SK-N-SH (cell line): ENCODE measurements around the gene LTB4R2. TPM values are rescaled to one million over a fixed set of nuclear protein-coding genes. Genes with fewer than 3 reads are reported as not detected.

Experiments used
- CTCF ChIA-PET: fragments of 300-600, 350-600 bp; formaldehyde crosslinking; extraction: SDS; loops from one replicate; lab custom pipeline; 2021; lab: Yijun Ruan, JAX
- POLR2A ChIA-PET: fragments of 350-600 bp; sonication (Branson Sonifier 250); formaldehyde crosslinking; extraction: SDS; loops from one replicate; lab custom pipeline; 2020; ENCODE audit warnings: antibody characterized with exemption, inconsistent platforms; lab: Yijun Ruan, JAX
- DNase-seq: peaks from one replicate; pipeline ENCODE4 v3.0.0; 2012
- H2AFZ ChIP-seq: fragments of 200-600 bp; sonication (generic); 2 replicates; pipeline ENCODE4 v1.8.1; 2016; ENCODE audit warnings: antibody characterized with exemption, mild to moderate bottlenecking, low read depth
- H3F3A ChIP-seq: fragments of 200-600 bp; sonication (generic); replicated peaks from 2 replicates; pipeline ENCODE3; 2016; ENCODE audit warnings: antibody characterized with exemption, mild to moderate bottlenecking; ENCODE audit not compliant: insufficient read depth
- H3K27ac ChIP-seq, 2 experiments: fragments of 200-500 bp in 1 of 2; fragments of 200-600 bp in 1 of 2; sonication (Bioruptor generic) in 1 of 2; sonication (generic), shearing (Covaris generic) in 1 of 2; 2 replicates each; pipeline versions ENCODE4 v1.5.1 to v1.6.1; 2014 to 2016; ENCODE audit warnings: low read depth in 2 of 2, inconsistent platforms in 1 of 2, low read length in 1 of 2, mild to moderate bottlenecking in 1 of 2, mixed read lengths in 1 of 2
- H3K27me3 ChIP-seq: fragments of 200-600 bp; sonication (generic), shearing (Covaris generic); 2 replicates; pipeline ENCODE4 v1.6.1; 2016; ENCODE audit warnings: mixed run types; ENCODE audit not compliant: insufficient read depth
- H3K36me3 ChIP-seq, 2 experiments: fragments of 200-500 bp in 1 of 2; fragments of 200-600 bp in 1 of 2; sonication (Bioruptor generic) in 1 of 2; sonication (generic) in 1 of 2; replicated peaks in 1 of 2; 2 replicates each; pipeline versions ENCODE3 to v1.5.1; 2014 to 2016; ENCODE audit warnings: low read length in 1 of 2, mild to moderate bottlenecking in 1 of 2; ENCODE audit not compliant: insufficient read depth in 2 of 2, control insufficient read depth in 1 of 2
- H3K4me1 ChIP-seq, 2 experiments: fragments of 200-500 bp in 1 of 2; fragments of 200-600 bp in 1 of 2; sonication (Bioruptor generic) in 1 of 2; sonication (generic), shearing (Covaris generic) in 1 of 2; 2 replicates each; pipeline versions ENCODE4 v1.5.1 to v1.6.1; 2014 to 2016; ENCODE audit warnings: low read depth in 1 of 2, low read length in 1 of 2, mixed run types in 1 of 2; ENCODE audit not compliant: insufficient read depth in 2 of 2, control insufficient read depth in 1 of 2
- H3K4me2 ChIP-seq: fragments of 200-600 bp; sonication (generic), shearing (Covaris generic); 2 replicates; pipeline ENCODE4 v1.6.1; 2017; ENCODE audit warnings: mixed run types
- H3K4me3 ChIP-seq, 2 experiments: fragments of 200-500 bp in 1 of 2; fragments of 200-600 bp in 1 of 2; sonication (Bioruptor generic) in 1 of 2; sonication (generic), shearing (Covaris generic) in 1 of 2; 2 replicates each; pipeline versions ENCODE4 v1.5.1 to v1.8.1; 2014 to 2016; ENCODE audit warnings: low read depth in 2 of 2, inconsistent platforms in 1 of 2, low read length in 1 of 2, mild to moderate bottlenecking in 1 of 2, mixed read lengths in 1 of 2, moderate library complexity in 1 of 2
- H3K79me2 ChIP-seq: fragments of 200-600 bp; sonication (generic); 2 replicates; pipeline ENCODE4 v1.8.1; 2017; ENCODE audit warnings: mild to moderate bottlenecking; ENCODE audit not compliant: insufficient read depth
- H3K9ac ChIP-seq: fragments of 200-600 bp; sonication (generic); 2 replicates; pipeline ENCODE4 v1.6.1; 2017; ENCODE audit warnings: mixed run types
- H3K9me2 ChIP-seq: fragments of 200-600 bp; sonication (generic); 2 replicates; pipeline ENCODE4 v1.6.1; 2017; ENCODE audit warnings: mixed run types
- H3K9me3 ChIP-seq: fragments of 200-600 bp; sonication (generic); 2 replicates; pipeline ENCODE4 v1.6.1; 2017; ENCODE audit warnings: mixed run types, mild to moderate bottlenecking, moderate library complexity
- H4K20me1 ChIP-seq: fragments of 200-600 bp; sonication (generic); 2 replicates; pipeline ENCODE4 v1.6.1; 2017; ENCODE audit warnings: mild to moderate bottlenecking, mixed run types; ENCODE audit not compliant: insufficient read depth
- CHD2 ChIP-seq: fragments of 150-350 bp; IDR thresholded peaks from 2 replicates; pipeline ENCODE4 v1.6.1; 2018; ENCODE audit warnings: low read length; ENCODE audit not compliant: partially characterized antibody
- FOXM1 ChIP-seq: IDR thresholded peaks from 2 replicates; pipeline ENCODE4 v1.4.0; 2012; ENCODE audit warnings: low read depth, mild to moderate bottlenecking
- GABPA ChIP-seq: IDR thresholded peaks from 2 replicates; pipeline ENCODE4 v1.4.0; 2012; ENCODE audit warnings: low read depth, mild to moderate bottlenecking
- GATA2 ChIP-seq: sonication (generic); formaldehyde crosslinking; IDR thresholded peaks from 2 replicates; pipeline ENCODE4 v1.5.0; 2020; ENCODE audit warnings: mild to moderate bottlenecking, missing genetic modification reagents
- JUND ChIP-seq: IDR thresholded peaks from 2 replicates; pipeline ENCODE4 v1.4.0; 2012
- POLR2AphosphoS5 ChIP-seq: IDR thresholded peaks from 2 replicates; pipeline ENCODE4 v1.6.1; 2012; ENCODE audit warnings: low read depth, low read length
- RCOR1 ChIP-seq: fragments of 150-350 bp; IDR thresholded peaks from 2 replicates; pipeline ENCODE4 v1.6.1; 2017; ENCODE audit warnings: antibody characterized with exemption, low read length
- RXRA ChIP-seq: IDR thresholded peaks from 2 replicates; pipeline ENCODE4 v1.4.0; 2012; ENCODE audit warnings: low read depth, mild to moderate bottlenecking, borderline replicate concordance
- SIN3A ChIP-seq: IDR thresholded peaks from 2 replicates; pipeline ENCODE4 v1.6.1; 2012; ENCODE audit warnings: low read depth, mild to moderate bottlenecking, low read length, moderate library complexity, borderline replicate concordance
- SMC3 ChIP-seq: IDR thresholded peaks from 2 replicates; pipeline ENCODE4 v1.6.1; 2012; ENCODE audit warnings: low read depth, low read length, improper control_type of control experiment
- TCF12 ChIP-seq: IDR thresholded peaks from 2 replicates; pipeline ENCODE4 v1.4.0; 2012
- WGBS: methylation state at CpG from one replicate; pipeline ENCODE4 v1.1.6; 2017; ENCODE audit warnings: low lambda C conversion rate; 5-methylcytosine and 5-hydroxymethylcytosine counted together
- polyA plus RNA-seq, 3 experiments: library from polyadenylated mRNA; depleted of rRNA; stranded (reverse); fragments of >200 nt; gene quantifications; 2 replicates each; pipeline ENCODE4 v1.2.3, GENCODE V29; 2012
- TF ChIP-seq, protein P1 (sequence below): IDR thresholded peaks from 2 replicates; pipeline ENCODE4 v1.4.0; 2012; ENCODE audit warnings: low read depth, borderline replicate concordance
- TF ChIP-seq, protein P2 (sequence below): fragments of 150-350 bp; IDR thresholded peaks from 2 replicates; pipeline ENCODE4 v1.6.1; 2017; ENCODE audit warnings: antibody characterized with exemption, low read length, low read depth, borderline replicate concordance
- TF ChIP-seq, protein P3 (sequence below): IDR thresholded peaks from 2 replicates; pipeline ENCODE4 v1.6.1; 2012; ENCODE audit warnings: mild to moderate bottlenecking, low read depth, low read length, moderate library complexity

Gene LTB4R2
- polyA plus RNA-seq, 1 of the 3 experiments (the other 2 are of a cell fraction): 8.2 TPM

GRCh38 chr14:24279301-24280186 lies 30.4 kb upstream of the LTB4R2 start (continued):
- TF ChIP-seq, protein P1, sequence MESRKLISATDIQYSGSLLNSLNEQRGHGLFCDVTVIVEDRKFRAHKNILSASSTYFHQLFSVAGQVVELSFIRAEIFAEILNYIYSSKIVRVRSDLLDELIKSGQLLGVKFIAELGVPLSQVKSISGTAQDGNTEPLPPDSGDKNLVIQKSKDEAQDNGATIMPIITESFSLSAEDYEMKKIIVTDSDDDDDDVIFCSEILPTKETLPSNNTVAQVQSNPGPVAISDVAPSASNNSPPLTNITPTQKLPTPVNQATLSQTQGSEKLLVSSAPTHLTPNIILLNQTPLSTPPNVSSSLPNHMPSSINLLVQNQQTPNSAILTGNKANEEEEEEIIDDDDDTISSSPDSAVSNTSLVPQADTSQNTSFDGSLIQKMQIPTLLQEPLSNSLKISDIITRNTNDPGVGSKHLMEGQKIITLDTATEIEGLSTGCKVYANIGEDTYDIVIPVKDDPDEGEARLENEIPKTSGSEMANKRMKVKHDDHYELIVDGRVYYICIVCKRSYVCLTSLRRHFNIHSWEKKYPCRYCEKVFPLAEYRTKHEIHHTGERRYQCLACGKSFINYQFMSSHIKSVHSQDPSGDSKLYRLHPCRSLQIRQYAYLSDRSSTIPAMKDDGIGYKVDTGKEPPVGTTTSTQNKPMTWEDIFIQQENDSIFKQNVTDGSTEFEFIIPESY: no peak
- TF ChIP-seq RXRA (no peak), GABPA (no peak)
- TF ChIP-seq, all 33 proteins: peak for 6

DNA sequence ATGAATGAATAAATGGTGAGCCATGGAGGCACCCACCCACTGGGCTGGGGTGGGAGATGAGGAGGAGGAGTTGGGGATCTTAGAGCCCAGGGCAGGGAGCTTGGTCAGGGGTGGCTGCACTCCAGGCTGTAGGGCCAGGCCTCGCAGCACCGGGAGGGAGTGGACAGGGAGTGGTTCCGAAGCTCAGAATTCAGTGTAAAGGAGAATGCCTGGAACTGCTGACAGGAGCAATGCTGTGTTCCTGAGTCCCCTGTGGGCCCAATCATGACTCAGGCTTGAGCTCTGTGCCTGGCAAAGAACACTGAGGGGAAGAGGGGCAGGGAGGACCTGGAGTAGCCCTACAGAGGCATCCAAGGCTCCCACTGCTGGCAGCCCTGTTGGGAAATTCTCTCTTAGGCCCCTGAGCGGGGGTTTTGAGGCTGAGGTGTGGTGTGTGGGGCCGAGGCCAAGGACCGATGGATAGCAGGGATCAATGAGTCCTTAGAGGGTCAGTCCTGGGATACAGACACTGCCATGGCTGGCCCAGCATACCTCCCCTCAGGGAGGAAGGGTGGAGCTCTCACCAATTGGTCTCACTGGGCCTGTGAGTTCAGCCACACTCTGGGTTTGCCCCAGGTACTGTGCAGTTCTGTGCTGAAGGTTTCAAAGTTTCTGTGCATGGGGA lies 29.0 kb upstream of the LTB4R2 start:
- H3K79me2 ChIP-seq: no peaks in the 10 kb centered on the region
- H3K9ac ChIP-seq: no peak overlapping the region
- H3K27ac ChIP-seq: no peak overlapping the region
- H3K9me3 ChIP-seq: no peaks in the 10 kb centered on the region
- H3K4me1 ChIP-seq: peaks cover 0 to 10% of the 10 kb centered on the region in 2 experiments; a peak in 1 of 4 replicates
- H3F3A ChIP-seq: no peaks in the 10 kb centered on the region
- no peak overlapping the region for H3K4me3 ChIP-seq
- CTCF ChIA-PET: interaction anchor here (1.3 to 8.9 kb wide), 8 partner anchors 9 to 38 kb away, joined by 5 to 87 read pairs (median 10); partner anchors contain the start of genes CIDEB, DHRS1, NOP9 and RABGGTA
- POLR2A ChIA-PET: interaction anchor here (1.5 kb wide), 1 partner anchor 10 kb away, joined by 3 read pairs; the partner anchor contains the start of gene RABGGTA
- no peaks in the 10 kb centered on the region for H3K9me2 ChIP-seq
- H3K36me3 ChIP-seq: no peaks in the 10 kb centered on the region
- WGBS: 83% methylated on average over 6 of the region's 6 CpGs
- no peaks in the 10 kb centered on the region for H4K20me1 ChIP-seq
- no peak overlapping the region for H3K4me2 ChIP-seq
- DNase-seq: no peak
- no peak overlapping the region for H2AFZ ChIP-seq
- no peaks in the 10 kb centered on the region for H3K27me3 ChIP-seq
- no peak for TF ChIP-seq SIN3A
- TF ChIP-seq SMC3: no peak
- TF ChIP-seq, protein P2, sequence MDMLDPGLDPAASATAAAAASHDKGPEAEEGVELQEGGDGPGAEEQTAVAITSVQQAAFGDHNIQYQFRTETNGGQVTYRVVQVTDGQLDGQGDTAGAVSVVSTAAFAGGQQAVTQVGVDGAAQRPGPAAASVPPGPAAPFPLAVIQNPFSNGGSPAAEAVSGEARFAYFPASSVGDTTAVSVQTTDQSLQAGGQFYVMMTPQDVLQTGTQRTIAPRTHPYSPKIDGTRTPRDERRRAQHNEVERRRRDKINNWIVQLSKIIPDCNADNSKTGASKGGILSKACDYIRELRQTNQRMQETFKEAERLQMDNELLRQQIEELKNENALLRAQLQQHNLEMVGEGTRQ: no peak
- no peak for TF ChIP-seq TCF12

GRCh38 chr14:24281636-24282035 lies 28.3 kb upstream of the LTB4R2 start:
- Histone ChIP-seq H3K79me2 (no peaks in the 10 kb centered on the region), H3K27me3 (no peaks in the 10 kb centered on the region), H3K27ac (no peak overlapping the region), H2AFZ (no peak overlapping the region), H3K36me3 (no peaks in the 10 kb centered on the region), H3K9me3 (no peaks in the 10 kb centered on the region), H4K20me1 (no peaks in the 10 kb centered on the region), H3K4me3 (no peak overlapping the region), H3K4me1 (peaks cover 0 to 10% of the 10 kb centered on the region in 2 experiments; a peak in 1 of 4 replicates), H3F3A (no peaks in the 10 kb centered on the region), H3K9ac (no peak overlapping the region), H3K9me2 (no peaks in the 10 kb centered on the region), H3K4me2 (no peak overlapping the region)
- DNase-seq: no peak
- ChIA-PET CTCF (interaction anchor here (1.0 to 8.9 kb wide), 6 partner anchors 10 to 150 kb away, joined by 3 to 87 read pairs (median 14); partner anchors contain the start of genes CIDEB, DHRS1, NOP9 and RABGGTA), POLR2A (no interaction called here)
- WGBS: 87% methylated on average over 7 of the region's 7 CpGs
- TF ChIP-seq POLR2AphosphoS5 (no peak), JUND (no peak), FOXM1 (no peak), RCOR1 (no peak), SIN3A (no peak), CHD2 (no peak), GATA2 (CRISPR knock-in tag) (no peak)
- TF ChIP-seq, protein P1: no peak
- TF ChIP-seq, protein P3, sequence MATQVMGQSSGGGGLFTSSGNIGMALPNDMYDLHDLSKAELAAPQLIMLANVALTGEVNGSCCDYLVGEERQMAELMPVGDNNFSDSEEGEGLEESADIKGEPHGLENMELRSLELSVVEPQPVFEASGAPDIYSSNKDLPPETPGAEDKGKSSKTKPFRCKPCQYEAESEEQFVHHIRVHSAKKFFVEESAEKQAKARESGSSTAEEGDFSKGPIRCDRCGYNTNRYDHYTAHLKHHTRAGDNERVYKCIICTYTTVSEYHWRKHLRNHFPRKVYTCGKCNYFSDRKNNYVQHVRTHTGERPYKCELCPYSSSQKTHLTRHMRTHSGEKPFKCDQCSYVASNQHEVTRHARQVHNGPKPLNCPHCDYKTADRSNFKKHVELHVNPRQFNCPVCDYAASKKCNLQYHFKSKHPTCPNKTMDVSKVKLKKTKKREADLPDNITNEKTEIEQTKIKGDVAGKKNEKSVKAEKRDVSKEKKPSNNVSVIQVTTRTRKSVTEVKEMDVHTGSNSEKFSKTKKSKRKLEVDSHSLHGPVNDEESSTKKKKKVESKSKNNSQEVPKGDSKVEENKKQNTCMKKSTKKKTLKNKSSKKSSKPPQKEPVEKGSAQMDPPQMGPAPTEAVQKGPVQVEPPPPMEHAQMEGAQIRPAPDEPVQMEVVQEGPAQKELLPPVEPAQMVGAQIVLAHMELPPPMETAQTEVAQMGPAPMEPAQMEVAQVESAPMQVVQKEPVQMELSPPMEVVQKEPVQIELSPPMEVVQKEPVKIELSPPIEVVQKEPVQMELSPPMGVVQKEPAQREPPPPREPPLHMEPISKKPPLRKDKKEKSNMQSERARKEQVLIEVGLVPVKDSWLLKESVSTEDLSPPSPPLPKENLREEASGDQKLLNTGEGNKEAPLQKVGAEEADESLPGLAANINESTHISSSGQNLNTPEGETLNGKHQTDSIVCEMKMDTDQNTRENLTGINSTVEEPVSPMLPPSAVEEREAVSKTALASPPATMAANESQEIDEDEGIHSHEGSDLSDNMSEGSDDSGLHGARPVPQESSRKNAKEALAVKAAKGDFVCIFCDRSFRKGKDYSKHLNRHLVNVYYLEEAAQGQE: no peak
